Common myeloid progenitor, CD34-positive (primary cell): ENCODE data around the gene ABCA3.

Experiments
- CTCF ChIA-PET: fragments of 350-600 bp; sonication (Branson Sonifier 250); formaldehyde crosslinking; loops from one replicate; lab custom pipeline; 2021; ENCODE audit warnings: antibody characterized with exemption; lab: Charles Lee
- POLR2A ChIA-PET: fragments of 350-600 bp; sonication (Branson Sonifier 250); formaldehyde crosslinking; loops from one replicate; lab custom pipeline; 2021; ENCODE audit warnings: antibody characterized with exemption; lab: Charles Lee
- DNase-seq, 3 donors: peaks; one replicate each; pipeline versions ENCODE4 v3.0.0 to v3.0.0-alpha.2; 2013
- H3K27ac ChIP-seq, 2 experiments: 1 replicate in 1 of 2; 2 replicates in 1 of 2; pipeline ENCODE4 v1.7.0; 2013; ENCODE audit warnings: inconsistent platforms in 2 of 2, low read length in 2 of 2, mild to moderate bottlenecking in 2 of 2, low read depth in 1 of 2, moderate library complexity in 1 of 2; ENCODE audit not compliant: severe bottlenecking in 2 of 2, insufficient read depth in 1 of 2, poor library complexity in 1 of 2
- H3K27me3 ChIP-seq, 5 experiments: replicated peaks in 2 of 5; 1 replicate in 3 of 5; 2 replicates in 2 of 5; pipeline versions ENCODE4 v1.6.1 to v1.7.0; 2013; ENCODE audit warnings: low read length in 4 of 5, mild to moderate bottlenecking in 2 of 5, moderate library complexity in 2 of 5, inconsistent platforms in 1 of 5; ENCODE audit not compliant: insufficient read depth in 5 of 5, control insufficient read depth in 4 of 5
- H3K36me3 ChIP-seq, 4 experiments: 1 replicate in 2 of 4; 2 replicates in 2 of 4; pipeline versions ENCODE4 v1.6.1 to v1.7.0; 2013; ENCODE audit warnings: low read length in 3 of 4, control low read depth in 1 of 4, mild to moderate bottlenecking in 1 of 4; ENCODE audit not compliant: control insufficient read depth in 4 of 4, insufficient read depth in 4 of 4
- H3K4me1 ChIP-seq, 4 experiments: 1 replicate in 3 of 4; 2 replicates in 1 of 4; pipeline versions ENCODE4 v1.6.1 to v1.7.1; 2013; ENCODE audit warnings: low read length in 3 of 4, mild to moderate bottlenecking in 3 of 4, control low read depth in 1 of 4, inconsistent platforms in 1 of 4, moderate library complexity in 1 of 4; ENCODE audit not compliant: control insufficient read depth in 4 of 4, insufficient read depth in 4 of 4; ENCODE audit errors: control extremely low read depth in 1 of 4
- H3K4me3 ChIP-seq, 7 experiments: 1 replicate in 4 of 7; 2 replicates in 3 of 7; pipeline versions ENCODE4 v1.5.1 to v1.7.0; 2013; ENCODE audit warnings: mild to moderate bottlenecking in 7 of 7, low read length in 6 of 7, moderate library complexity in 6 of 7, inconsistent platforms in 2 of 7, low read depth in 2 of 7, control low read depth in 1 of 7; ENCODE audit not compliant: insufficient read depth in 4 of 7, control insufficient read depth in 1 of 7; ENCODE audit errors: extremely low read depth in 1 of 7
- H3K9me3 ChIP-seq, 5 experiments: 1 replicate in 4 of 5; 2 replicates in 1 of 5; pipeline versions ENCODE4 v1.6.1 to v1.7.1; 2013; ENCODE audit warnings: low read length in 4 of 5, mild to moderate bottlenecking in 2 of 5, inconsistent platforms in 1 of 5, low read depth in 1 of 5, moderate library complexity in 1 of 5; ENCODE audit not compliant: control insufficient read depth in 4 of 5, insufficient read depth in 2 of 5; ENCODE audit errors: control extremely low read depth in 1 of 5
- WGBS: methylation state at CpG from one replicate; pipeline ENCODE4 v1.1.5; 2013; ENCODE audit not compliant: insufficient coverage; 5-methylcytosine and 5-hydroxymethylcytosine counted together

ABCA3 gene

DNA sequence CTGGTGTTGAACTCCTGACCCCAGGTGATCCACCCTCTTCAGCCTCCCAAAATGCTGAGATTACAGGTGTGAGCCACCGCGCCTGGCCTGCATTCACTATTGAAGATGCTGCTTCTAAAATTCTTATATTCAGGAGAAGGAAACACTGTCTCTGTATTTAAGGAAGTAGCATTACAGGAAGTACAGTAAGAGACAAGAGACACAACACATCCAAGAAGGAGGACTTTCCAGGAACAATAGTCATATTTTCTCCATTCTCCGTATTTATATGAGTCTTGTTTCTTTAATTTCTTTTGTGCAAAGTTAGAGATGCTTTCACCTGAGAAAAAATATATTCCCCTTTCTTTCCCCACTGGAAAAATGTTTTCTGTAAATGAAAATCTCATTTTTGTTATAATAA lies 18.3 kb upstream of the ABCA3 start:
- H3K36me3 ChIP-seq, result no peaks in the 10 kb centered on the region

DNA sequence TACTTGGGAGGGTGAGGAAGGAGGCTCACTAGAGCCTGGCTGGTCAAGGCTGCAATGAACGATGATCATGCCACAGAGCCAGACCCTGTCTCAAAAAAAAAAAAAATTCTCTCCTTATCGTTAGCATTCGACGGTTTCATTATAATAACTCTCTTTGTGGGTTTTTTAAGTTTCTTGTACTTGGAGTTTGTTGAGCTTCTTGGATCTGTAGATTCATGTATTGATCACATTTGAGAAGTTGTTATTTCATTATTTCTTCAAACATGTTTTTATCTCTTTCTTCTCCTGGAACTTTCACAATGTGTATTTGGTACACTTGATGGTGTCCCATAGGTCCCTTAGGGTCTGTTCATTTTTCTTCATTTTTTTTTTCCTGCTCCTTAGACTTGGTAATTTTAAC lies 16.8 kb upstream of the ABCA3 start:
- peaks cover 5 to 16% (median 7%) of the 10 kb centered on the region in 5 experiments for H3K27me3 ChIP-seq
- H3K4me3 ChIP-seq, result no peak overlapping the region
- WGBS, result no CpG with 5 or more reads among the region's 4 CpGs
- H3K36me3 ChIP-seq, result no peaks in the 10 kb centered on the region
- ChIA-PET CTCF (interaction anchor here (0.6 to 1.5 kb wide), 6 partner anchors 12 to 144 kb away, joined by 3 to 7 read pairs (median 4); no protein-coding TSS in a partner anchor), POLR2A (no interaction called here)
- no peak overlapping the region for H3K27ac ChIP-seq
- DNase-seq, result no peak
- peaks cover 0 to 5% (median 2%) of the 10 kb centered on the region in 5 experiments for H3K9me3 ChIP-seq
- no peaks in the 10 kb centered on the region for H3K4me1 ChIP-seq

More for the DNA sequence above, 18.3 kb upstream of the ABCA3 start:
- Histone ChIP-seq H3K4me1 (no peaks in the 10 kb centered on the region), H3K27me3 (peaks cover 5 to 16% (median 7%) of the 10 kb centered on the region in 5 experiments), H3K9me3 (peaks cover 0 to 5% (median 2%) of the 10 kb centered on the region in 5 experiments), H3K4me3 (no peak overlapping the region), H3K27ac (no peak overlapping the region)
- POLR2A ChIA-PET, result no interaction called here
- CTCF ChIA-PET, result no interaction called here
- no CpG with 5 or more reads among the region's 3 CpGs for WGBS
- no peak for DNase-seq

DNA sequence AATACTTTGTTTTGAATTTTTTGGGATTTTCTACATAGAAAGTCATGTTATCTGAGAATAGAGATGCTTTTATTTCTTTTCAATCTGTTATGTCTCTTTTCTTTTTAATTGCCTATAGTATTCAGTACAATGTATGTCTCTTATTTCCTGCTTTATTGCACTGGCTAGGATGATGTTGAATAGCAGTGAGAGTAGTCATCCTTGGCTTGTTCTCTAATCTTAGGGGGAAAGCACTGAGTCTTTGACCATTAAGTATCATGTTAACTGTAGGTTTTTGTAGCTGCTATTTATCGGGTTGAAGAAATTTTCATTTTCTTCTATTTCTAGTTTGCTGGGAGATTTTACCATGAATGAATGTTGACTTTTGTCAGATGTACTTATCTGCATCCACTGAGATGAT lies 10.0 kb upstream of the ABCA3 start:
- WGBS, result 100% methylated on average over 1 of the region's 1 CpG
- Histone ChIP-seq H3K4me3 (no peak overlapping the region), H3K4me1 (no peaks in the 10 kb centered on the region), H3K27me3 (peaks cover 0 to 11% (median 2%) of the 10 kb centered on the region in 5 experiments), H3K9me3 (no peaks in the 10 kb centered on the region), H3K36me3 (no peaks in the 10 kb centered on the region), H3K27ac (no peak overlapping the region)
- ChIA-PET CTCF (interaction anchor here (0.6 kb wide), 1 partner anchor 48 kb away, joined by 3 read pairs; no protein-coding TSS in a partner anchor), POLR2A (no interaction called here)
- DNase-seq, result no peak

DNA sequence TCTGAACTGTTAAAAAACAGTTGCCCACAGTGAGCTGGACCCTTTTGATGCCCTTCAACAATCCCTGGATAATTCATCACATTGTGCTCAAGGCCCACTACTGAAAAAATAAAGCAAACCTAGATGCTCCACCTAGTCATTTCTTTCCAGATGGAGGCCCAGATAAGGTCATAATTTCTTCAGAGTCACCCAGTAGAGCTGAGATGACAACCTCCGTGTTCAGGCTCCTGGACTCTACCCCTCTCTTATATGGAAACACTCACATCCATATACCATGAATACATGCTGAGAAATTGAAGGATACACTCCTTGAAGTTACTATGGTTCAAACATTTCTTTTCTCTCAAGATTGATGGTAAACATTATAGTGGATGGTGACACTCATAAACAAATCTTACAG lies 2.7 kb upstream of the ABCA3 start:
- H3K4me3 ChIP-seq, result no peak overlapping the region
- DNase-seq, result no peak
- no peaks in the 10 kb centered on the region for H3K36me3 ChIP-seq
- no peak overlapping the region for H3K27ac ChIP-seq
- H3K9me3 ChIP-seq, result peaks cover 0 to 5% (median 0%) of the 10 kb centered on the region in 5 experiments
- ChIA-PET POLR2A (no interaction called here), CTCF (interaction anchor here (0.6 to 1.0 kb wide), 3 partner anchors 42 to 145 kb away, joined by 3 to 6 read pairs (median 4); no protein-coding TSS in a partner anchor)
- WGBS, result no CpG with 5 or more reads among the region's 1 CpG
- peaks cover 6 to 30% (median 22%) of the 10 kb centered on the region in 5 experiments for H3K27me3 ChIP-seq
- peaks cover 0 to 20% (median 15%) of the 10 kb centered on the region in 4 experiments for H3K4me1 ChIP-seq

DNA sequence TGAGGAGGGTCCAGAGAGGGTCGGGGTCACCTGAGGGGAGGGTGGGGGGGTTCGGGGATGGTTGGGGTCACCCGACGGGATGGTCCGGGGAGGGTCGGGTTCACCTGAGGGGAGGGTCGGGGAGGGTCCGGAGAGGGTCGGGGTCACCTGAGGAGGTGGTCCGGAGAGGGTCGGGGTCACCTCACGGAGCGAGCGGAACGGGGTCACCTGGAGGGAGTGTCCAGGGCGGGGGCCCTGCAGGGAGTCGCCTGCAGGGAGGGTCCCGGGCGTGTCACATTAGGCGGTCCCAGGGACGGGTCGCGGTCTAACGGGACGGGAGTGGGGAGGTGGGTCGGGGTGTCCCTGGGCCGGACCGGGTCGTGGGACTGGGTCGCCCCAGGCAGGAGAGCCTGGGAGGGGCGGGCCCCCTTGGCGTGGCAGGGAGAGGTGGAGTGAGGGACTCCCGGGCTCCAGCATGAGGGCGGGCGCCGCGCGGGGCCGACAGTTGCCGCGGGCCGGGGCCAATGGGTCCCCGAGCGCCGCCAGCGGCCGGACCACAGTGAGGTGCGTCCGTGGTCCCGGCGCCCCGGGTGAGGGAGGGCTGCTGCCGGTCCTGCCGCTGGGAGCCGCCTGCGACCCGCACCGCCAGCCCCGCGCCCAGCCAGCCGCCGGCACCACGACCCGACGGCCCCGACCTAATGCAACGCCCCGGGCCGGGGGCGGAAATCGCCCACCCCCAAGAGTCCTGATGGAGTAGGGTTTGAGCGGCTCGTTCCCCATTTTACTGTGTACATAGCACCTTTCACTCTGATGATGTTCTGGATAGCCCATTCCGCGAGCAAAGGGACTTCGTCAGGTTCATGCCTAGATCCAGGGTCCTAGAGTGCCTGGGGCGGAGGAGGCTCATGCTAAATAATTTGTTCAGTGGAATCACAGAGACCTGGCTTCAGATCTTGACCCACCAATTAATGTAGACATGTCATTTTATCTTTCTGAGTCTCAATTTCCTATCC lies 1.2 kb upstream of the ABCA3 start:
- Histone ChIP-seq H3K4me3 (peak overlapping the region in 1 of 7 experiments; percentile 16), H3K9me3 (peaks cover 0 to 5% (median 0%) of the 10 kb centered on the region in 5 experiments), H3K27ac (no peak overlapping the region), H3K27me3 (peaks cover 6 to 30% (median 27%) of the 10 kb centered on the region in 5 experiments), H3K4me1 (peaks cover 0 to 20% (median 15%) of the 10 kb centered on the region in 4 experiments), H3K36me3 (no peaks in the 10 kb centered on the region)
- DNase-seq, result peak in 1 of 3 donors; percentile 17
- CTCF ChIA-PET, result no interaction called here
- POLR2A ChIA-PET, result no interaction called here
- WGBS, result 20% methylated on average over 71 of the region's 77 CpGs

DNA sequence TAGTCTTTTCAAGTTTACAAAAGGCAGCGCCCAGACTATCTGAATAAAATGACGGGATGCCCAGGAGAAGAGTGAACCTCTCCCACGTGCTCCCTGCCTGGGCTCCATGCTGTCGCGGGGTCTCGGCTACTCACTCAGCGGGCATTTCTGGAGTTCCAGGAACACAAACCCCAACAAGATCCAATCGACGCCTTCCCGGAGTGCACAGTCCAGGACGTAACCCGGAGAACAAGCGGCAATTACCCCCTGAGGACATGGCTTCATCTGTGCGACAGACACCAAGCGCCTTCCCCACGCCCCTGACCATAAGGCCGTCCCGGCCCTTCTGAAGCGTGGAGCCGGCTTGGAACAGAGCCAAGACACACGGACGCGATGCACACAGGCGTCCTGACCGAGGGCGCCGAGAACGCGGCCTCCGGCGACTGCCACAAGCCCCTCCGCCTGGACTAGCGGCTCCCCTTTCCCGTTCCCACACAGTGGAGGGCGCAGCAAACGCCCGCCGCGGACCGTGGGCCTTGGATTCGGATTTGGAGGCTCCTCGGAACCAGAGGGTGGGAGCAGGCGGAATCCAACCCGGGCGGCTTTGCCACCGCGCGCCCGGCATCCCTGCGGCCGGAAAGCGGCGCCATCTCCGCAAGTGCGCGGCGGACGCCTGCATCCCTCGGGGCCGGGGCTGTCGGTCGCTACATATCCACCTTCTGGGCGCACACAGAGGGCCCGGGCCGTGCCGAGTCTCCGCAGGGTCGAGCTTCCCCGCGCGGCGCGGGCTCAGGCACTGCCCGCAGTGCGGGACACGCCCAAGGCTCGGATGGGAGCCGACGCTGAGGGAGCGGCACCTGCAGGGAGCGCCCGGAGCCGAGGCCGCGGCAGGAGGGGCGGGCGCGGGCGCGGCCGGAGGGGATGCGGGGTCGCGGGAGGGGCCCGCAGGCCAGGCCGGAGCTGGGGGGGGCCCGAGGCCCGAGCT lies 725 bp downstream of the ABCA3 start:
- ChIA-PET CTCF (interaction anchor here (1.0 to 1.2 kb wide), 3 partner anchors 87 to 162 kb away, joined by 4 to 7 read pairs (median 5); no protein-coding TSS in a partner anchor), POLR2A (interaction anchor here (0.5 kb wide), 1 partner anchor 818 kb away, joined by 6 read pairs; no protein-coding TSS in a partner anchor)
- Histone ChIP-seq H3K36me3 (no peaks in the 10 kb centered on the region), H3K4me3 (peak overlapping the region; percentile 23 to 83 (median 67)), H3K4me1 (peaks cover 0 to 20% (median 15%) of the 10 kb centered on the region in 4 experiments), H3K27me3 (peaks cover 4 to 30% (median 28%) of the 10 kb centered on the region in 5 experiments), H3K9me3 (peaks cover 0 to 5% (median 0%) of the 10 kb centered on the region in 5 experiments), H3K27ac (no peak overlapping the region)
- 5% methylated on average over 85 of the region's 98 CpGs for WGBS
- peak; percentile 28 to 56 (median 46) for DNase-seq
